ENCODE data around the gene COX19.

DNA sequence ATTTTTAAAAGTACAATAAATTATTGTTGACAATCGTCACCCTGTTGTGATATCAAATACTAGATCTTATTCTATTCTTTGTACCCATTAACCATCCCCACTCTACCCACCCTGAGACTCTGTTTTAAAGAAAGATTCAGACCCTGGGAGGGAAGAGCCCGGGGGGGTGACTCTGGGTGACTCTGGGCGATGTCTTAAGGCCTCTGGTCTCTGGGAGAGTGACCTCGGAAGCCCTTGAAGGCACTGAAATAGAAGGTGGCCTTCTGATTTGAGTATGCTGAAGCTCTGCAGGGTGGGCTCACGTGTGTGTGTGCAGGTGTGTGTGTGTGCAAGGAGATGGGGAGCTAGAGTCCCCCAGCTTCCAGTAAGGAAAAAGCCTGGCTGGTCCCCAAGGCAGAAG lies 30.6 kb downstream of the COX19 start:
- TF ChIP-seq BHLHE40 (IDR thresholded peaks at IDR 0.05; ENCODE audit: borderline replicate concordance): no peak
- no peak for TF ChIP-seq FOXK2 (IDR thresholded peaks at IDR 0.05)
- no peak for TF ChIP-seq ELF4 (IDR thresholded peaks at IDR 0.05)
- no peak for TF ChIP-seq FOXA1 (IDR thresholded peaks at IDR 0.05)
- TF ChIP-seq L3MBTL2 (conservative IDR thresholded peaks at IDR 0.05): no peak
- TF ChIP-seq SP1 (IDR thresholded peaks at IDR 0.05): no peak
- TF ChIP-seq, protein P1, sequence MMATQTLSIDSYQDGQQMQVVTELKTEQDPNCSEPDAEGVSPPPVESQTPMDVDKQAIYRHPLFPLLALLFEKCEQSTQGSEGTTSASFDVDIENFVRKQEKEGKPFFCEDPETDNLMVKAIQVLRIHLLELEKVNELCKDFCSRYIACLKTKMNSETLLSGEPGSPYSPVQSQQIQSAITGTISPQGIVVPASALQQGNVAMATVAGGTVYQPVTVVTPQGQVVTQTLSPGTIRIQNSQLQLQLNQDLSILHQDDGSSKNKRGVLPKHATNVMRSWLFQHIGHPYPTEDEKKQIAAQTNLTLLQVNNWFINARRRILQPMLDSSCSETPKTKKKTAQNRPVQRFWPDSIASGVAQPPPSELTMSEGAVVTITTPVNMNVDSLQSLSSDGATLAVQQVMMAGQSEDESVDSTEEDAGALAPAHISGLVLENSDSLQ (IDR thresholded peaks at IDR 0.05): no peak
- TF ChIP-seq SUZ12 (IDR thresholded peaks at IDR 0.05): no peak
- TF ChIP-seq ZNF384 (IDR thresholded peaks at IDR 0.05): no peak
- TF ChIP-seq TARDBP (IDR thresholded peaks at IDR 0.05): no peak

All from HEK293T (cell line).